MCF 10A (cell line): ENCODE results near the gene B4GALT6. TPM values are rescaled to one million over a fixed set of nuclear protein-coding genes. Genes with fewer than 3 reads are reported as not detected.

Experiments used
- BruUV-seq: library from RNA; stranded (reverse); fragments of 400-500 nt; replicated peaks from 2 replicates; lab custom pipeline; 2021; lab: Mats Ljungman, UMichigan
- CTCF ChIA-PET: fragments of 300-600 bp; sonication (Branson Sonifier 250); formaldehyde crosslinking; extraction: SDS; loops from one replicate; lab custom pipeline; 2021; ENCODE audit warnings: antibody characterized with exemption, inconsistent platforms; lab: Yijun Ruan, JAX
- POLR2A ChIA-PET: fragments of 300-600, 350-650 bp; sonication (Branson Sonifier 250); formaldehyde crosslinking; extraction: SDS; loops from one replicate; lab custom pipeline; 2020; ENCODE audit warnings: antibody characterized with exemption, inconsistent platforms; lab: Yijun Ruan, JAX
- DNase-seq: peaks from one replicate; pipeline ENCODE4 v3.0.0-alpha.2; 2018; ENCODE audit not compliant: unreplicated experiment
- H3K27ac Mint-ChIP-seq: one replicate; pipeline ENCODE4 v1.8.0; 2022; ENCODE audit warnings: mild to moderate bottlenecking, low read depth, mixed read lengths; ENCODE audit not compliant: unreplicated experiment
- H3K27me3 Mint-ChIP-seq: one replicate; pipeline ENCODE4 v1.8.0; 2022; ENCODE audit warnings: mixed read lengths; ENCODE audit not compliant: insufficient read depth, unreplicated experiment
- H3K36me3 Mint-ChIP-seq: one replicate; pipeline ENCODE4 v1.8.0; 2022; ENCODE audit warnings: mild to moderate bottlenecking, moderate library complexity, mixed read lengths; ENCODE audit not compliant: insufficient read depth, unreplicated experiment
- H3K4me1 Mint-ChIP-seq: one replicate; pipeline ENCODE4 v1.8.0; 2022; ENCODE audit warnings: mixed read lengths; ENCODE audit not compliant: insufficient read depth, unreplicated experiment
- H3K4me3 Mint-ChIP-seq: one replicate; pipeline ENCODE4 v1.8.0; 2022; ENCODE audit warnings: mild to moderate bottlenecking, moderate library complexity, mixed read lengths; ENCODE audit not compliant: unreplicated experiment
- H3K9me3 Mint-ChIP-seq: one replicate; pipeline ENCODE4 v1.8.0; 2022; ENCODE audit warnings: mixed read lengths; ENCODE audit not compliant: unreplicated experiment
- intact Hi-C: fragments of 100-400 bp; cut with micrococcal nuclease; formaldehyde crosslinking; loops from 2 replicates; pipeline ENCODE4 v1.14.1; 2022
- total RNA-seq: library from RNA; stranded (reverse); gene quantifications from 2 replicates; pipeline ENCODE4 v1.2.3, GENCODE V29; 2022
- TF ChIP-seq, protein P1 (sequence below): fragments of 200-600 bp; IDR thresholded peaks from one replicate; pipeline ENCODE4 v1.8.0; 2022; ENCODE audit warnings: antibody characterized with exemption, mild to moderate bottlenecking; ENCODE audit not compliant: unreplicated experiment

B4GALT6 gene
- total RNA-seq, 1 experiment from 2014 or later, result 6.0 TPM

DNA sequence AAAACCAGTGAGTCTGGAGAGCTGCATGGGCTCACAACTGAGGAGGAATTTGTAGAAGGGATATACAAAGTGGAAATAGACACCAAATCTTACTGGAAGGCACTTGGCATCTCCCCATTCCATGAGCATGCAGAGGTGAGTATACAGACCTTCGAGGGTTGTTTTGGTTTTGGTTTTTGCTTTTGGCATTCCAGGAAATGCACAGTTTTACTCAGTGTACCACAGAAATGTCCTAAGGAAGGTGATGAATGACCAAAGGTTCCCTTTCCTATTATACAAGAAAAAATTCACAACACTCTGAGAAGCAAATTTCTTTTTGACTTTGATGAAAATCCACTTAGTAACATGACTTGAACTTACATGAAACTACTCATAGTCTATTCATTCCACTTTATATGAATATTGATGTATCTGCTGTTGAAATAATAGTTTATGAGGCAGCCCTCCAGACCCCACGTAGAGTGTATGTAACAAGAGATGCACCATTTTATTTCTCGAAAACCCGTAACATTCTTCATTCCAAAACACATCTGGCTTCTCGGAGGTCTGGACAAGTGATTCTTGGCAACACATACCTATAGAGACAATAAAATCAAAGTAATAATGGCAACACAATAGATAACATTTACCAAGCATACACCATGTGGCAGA lies 89.1 kb downstream of the B4GALT6 start:
- Mint-ChIP-seq H3K36me3 (no peaks in the 10 kb centered on the region), H3K9me3 (no peaks in the 10 kb centered on the region), H3K27ac (no peak overlapping the region), H3K4me3 (no peak overlapping the region), H3K27me3 (no peaks in the 10 kb centered on the region), H3K4me1 (no peaks in the 10 kb centered on the region)
- TF ChIP-seq, protein P1, sequence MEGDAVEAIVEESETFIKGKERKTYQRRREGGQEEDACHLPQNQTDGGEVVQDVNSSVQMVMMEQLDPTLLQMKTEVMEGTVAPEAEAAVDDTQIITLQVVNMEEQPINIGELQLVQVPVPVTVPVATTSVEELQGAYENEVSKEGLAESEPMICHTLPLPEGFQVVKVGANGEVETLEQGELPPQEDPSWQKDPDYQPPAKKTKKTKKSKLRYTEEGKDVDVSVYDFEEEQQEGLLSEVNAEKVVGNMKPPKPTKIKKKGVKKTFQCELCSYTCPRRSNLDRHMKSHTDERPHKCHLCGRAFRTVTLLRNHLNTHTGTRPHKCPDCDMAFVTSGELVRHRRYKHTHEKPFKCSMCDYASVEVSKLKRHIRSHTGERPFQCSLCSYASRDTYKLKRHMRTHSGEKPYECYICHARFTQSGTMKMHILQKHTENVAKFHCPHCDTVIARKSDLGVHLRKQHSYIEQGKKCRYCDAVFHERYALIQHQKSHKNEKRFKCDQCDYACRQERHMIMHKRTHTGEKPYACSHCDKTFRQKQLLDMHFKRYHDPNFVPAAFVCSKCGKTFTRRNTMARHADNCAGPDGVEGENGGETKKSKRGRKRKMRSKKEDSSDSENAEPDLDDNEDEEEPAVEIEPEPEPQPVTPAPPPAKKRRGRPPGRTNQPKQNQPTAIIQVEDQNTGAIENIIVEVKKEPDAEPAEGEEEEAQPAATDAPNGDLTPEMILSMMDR, result no peak
- intact Hi-C loops, result no loop called here
- no peak for DNase-seq
- ChIA-PET CTCF (no interaction called here), POLR2A (no interaction called here)
- no TSS peak for BruUV-seq

DNA sequence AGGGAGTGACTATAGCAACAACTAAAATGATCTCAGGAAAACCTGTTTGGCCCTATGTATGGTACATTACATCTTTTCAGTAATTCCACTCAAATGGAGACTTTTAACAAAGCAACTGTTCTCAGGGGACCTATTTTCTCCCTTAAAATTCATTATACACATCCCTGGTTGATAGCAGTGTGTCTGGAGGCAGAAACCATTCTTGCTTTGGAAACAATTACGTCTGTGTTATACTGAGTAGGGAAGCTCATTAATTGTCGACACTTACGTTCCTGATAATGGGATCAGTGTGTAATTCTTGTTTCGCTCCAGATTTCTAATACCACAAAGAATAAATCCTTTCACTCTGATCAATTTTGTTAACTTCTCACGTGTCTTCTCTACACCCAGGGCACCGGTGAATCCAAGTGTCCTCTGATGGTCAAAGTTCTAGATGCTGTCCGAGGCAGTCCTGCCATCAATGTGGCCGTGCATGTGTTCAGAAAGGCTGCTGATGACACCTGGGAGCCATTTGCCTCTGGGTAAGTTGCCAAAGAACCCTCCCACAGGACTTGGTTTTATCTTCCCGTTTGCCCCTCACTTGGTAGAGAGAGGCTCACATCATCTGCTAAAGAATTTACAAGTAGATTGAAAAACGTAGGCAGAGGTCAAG lies 91.7 kb downstream of the B4GALT6 start:
- intact Hi-C loops, result no loop called here
- Mint-ChIP-seq H3K27me3 (no peaks in the 10 kb centered on the region), H3K4me3 (no peak overlapping the region), H3K9me3 (no peaks in the 10 kb centered on the region), H3K27ac (no peak overlapping the region), H3K4me1 (no peaks in the 10 kb centered on the region), H3K36me3 (no peaks in the 10 kb centered on the region)
- CTCF ChIA-PET, result interaction anchor here (0.6 to 2.6 kb wide), 2 partner anchors 15 to 33 kb away, joined by 3 to 6 read pairs; no protein-coding TSS in a partner anchor
- POLR2A ChIA-PET, result interaction anchor here (1.3 kb wide), 1 partner anchor 20 kb away, joined by 3 read pairs; no protein-coding TSS in a partner anchor
- BruUV-seq, result no TSS peak
- TF ChIP-seq, protein P1, result no peak
- DNase-seq, result no peak

DNA sequence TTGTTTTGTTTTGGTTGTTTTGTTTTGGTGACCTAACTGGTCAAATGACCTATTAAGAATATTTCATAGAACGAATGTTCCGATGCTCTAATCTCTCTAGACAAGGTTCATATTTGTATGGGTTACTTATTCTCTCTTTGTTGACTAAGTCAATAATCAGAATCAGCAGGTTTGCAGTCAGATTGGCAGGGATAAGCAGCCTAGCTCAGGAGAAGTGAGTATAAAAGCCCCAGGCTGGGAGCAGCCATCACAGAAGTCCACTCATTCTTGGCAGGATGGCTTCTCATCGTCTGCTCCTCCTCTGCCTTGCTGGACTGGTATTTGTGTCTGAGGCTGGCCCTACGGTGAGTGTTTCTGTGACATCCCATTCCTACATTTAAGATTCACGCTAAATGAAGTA lies 92.8 kb downstream of the B4GALT6 start, which contains the start of gene TTR:
TSS of gene TTR (plus strand) at position 250 of the 400 bp plus-strand sequence. CDS start at position 276, 26 bp downstream.
- no peaks in the 10 kb centered on the region for H3K4me1 Mint-ChIP-seq
- no peak for DNase-seq
- ChIA-PET CTCF (interaction anchor here (1.3 to 2.6 kb wide), 2 partner anchors 16 to 131 kb away, joined by 5 to 6 read pairs; no protein-coding TSS in a partner anchor), POLR2A (interaction anchor here (1.3 kb wide), 1 partner anchor 21 kb away, joined by 3 read pairs; no protein-coding TSS in a partner anchor)
- no peak within 1 kb of the TSS for H3K4me3 Mint-ChIP-seq
- H3K9me3 Mint-ChIP-seq, result no peaks in the 10 kb centered on the region
- TF ChIP-seq, protein P1, result no peak
- BruUV-seq, result no TSS peak
- intact Hi-C loops, result no loop called here
- H3K27ac Mint-ChIP-seq, result no peak within 1 kb of the TSS
- H3K27me3 Mint-ChIP-seq, result no peaks in the 10 kb centered on the region
- no peaks in the 10 kb centered on the region for H3K36me3 Mint-ChIP-seq

DNA sequence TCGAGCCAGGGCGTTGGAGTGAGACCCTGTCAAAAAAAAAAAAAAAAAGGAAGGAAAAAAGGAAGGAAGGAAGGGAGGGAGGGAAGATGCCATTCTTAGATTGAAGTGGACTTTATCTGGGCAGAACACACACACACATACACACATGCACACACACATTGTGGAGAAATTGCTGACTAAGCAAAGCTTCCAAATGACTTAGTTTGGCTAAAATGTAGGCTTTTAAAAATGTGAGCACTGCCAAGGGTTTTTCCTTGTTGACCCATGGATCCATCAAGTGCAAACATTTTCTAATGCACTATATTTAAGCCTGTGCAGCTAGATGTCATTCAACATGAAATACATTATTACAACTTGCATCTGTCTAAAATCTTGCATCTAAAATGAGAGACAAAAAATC lies 93.3 kb downstream of the B4GALT6 start:
- Mint-ChIP-seq H3K4me1 (no peaks in the 10 kb centered on the region), H3K9me3 (no peaks in the 10 kb centered on the region), H3K27ac (no peak overlapping the region), H3K27me3 (no peaks in the 10 kb centered on the region), H3K36me3 (no peaks in the 10 kb centered on the region), H3K4me3 (no peak overlapping the region)
- CTCF ChIA-PET, result interaction anchor here (1.3 to 2.6 kb wide), 2 partner anchors 17 to 131 kb away, joined by 5 to 6 read pairs; no protein-coding TSS in a partner anchor
- no peak for DNase-seq
- POLR2A ChIA-PET, result no interaction called here
- intact Hi-C loops, result no loop called here
- BruUV-seq, result no TSS peak
- TF ChIP-seq, protein P1, result no peak
